HG02943 (cell line): ENCODE results near the gene TTLL1.
A peak's percentile ranks its signal among the peaks of the same experiment; 100 is the strongest.

Experiments used
- ATAC-seq: cut with Tn5 transposase; IDR thresholded peaks from one replicate; pipeline ENCODE4 v1.9.1; 2021; ENCODE audit warnings: mild to moderate bottlenecking, low read depth, moderate library complexity; ENCODE audit not compliant: unreplicated experiment

TTLL1 gene

DNA sequence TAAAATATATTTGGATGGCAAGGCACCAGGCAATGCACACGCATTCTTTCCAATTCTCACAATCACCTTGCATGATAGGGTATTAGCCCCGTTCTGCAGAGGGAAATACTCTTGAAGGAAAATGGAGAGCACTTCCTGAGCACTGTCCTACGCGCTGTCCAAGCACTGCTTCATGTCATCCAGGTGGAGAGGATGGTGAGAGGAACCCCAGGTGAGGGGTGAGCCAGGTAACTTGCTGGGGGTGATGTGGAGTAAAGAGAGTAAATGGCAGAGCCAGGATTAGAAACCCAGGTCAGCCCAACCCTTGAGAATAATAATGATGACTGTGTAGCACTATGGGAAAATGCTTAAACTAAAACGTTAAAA lies 73.5 kb downstream of the TTLL1 start:
- no peak for ATAC-seq

DNA sequence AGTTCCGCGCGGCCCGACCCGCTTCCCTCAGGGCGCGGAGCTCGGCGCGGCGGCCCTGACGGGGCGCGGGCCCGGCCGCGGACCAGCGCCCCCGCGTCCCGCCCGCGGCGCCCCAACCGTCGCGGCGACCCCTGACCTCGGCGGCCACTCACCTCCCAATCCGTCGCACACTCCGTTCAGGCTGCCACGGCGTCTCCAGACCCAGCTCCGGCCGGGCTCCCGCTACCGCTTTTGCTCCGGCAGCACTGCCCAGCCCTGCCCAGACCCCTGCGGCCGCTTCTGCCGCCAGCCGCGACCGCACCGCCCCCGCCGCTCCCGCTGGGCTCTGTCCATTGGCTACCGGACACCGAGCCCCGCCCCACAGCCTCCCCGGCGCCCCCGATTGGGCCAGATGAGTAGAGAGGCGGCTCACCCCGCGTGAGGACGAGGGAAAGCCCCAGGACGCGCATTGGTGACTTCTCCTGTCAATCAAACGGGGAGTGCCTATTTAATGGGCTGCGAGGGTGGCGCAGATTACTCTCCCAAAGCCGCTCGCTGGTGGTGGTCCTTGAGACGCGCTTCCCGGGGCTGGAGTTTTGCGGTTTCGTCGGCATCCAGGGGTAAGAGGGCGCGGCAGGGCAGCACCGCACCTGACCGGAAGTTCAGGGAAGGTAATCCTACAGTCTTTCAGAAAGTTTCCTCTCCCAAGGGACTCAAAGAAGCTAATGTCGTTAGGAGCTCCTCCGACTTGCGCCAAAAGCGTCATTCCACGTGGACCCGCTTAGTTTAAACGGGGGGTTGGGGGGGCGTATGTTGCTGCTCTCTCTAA lies 74.1 kb downstream of the TTLL1 start, which contains the start of gene PACSIN2:
Gene PACSIN2, minus strand, starts transcription at position 281 of the 808 bp plus-strand sequence. CDS start 103,069 bp downstream, outside the sequence.
- peak; percentile 91 for ATAC-seq

DNA sequence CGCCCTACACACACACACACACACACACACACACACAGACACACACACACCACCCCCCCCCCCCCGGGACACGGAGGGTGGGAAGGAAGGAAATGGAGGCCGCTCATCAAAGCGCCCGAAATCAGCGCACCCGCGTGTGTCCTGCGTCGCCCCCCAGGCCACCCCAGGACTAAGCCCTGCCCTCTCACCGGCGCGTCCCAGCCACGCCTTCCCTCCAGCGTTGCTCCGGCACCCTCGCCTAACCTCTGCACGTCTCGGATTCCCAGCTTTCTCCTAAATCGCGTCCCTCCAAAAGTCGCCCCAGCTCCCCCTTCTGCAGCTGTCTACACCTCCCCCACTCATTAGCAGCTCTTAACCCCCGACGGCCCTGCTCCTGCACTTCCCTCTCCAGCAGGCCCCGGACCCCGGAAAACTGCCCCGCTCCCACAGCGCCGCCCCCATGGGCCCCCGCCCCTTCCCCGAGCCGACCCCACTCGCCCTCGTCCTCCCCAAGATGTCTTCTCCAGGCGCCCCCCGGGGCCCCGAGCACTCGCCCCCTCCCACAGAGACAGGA lies 74.8 kb downstream of the TTLL1 start:
- peak; percentile 13 for ATAC-seq

DNA sequence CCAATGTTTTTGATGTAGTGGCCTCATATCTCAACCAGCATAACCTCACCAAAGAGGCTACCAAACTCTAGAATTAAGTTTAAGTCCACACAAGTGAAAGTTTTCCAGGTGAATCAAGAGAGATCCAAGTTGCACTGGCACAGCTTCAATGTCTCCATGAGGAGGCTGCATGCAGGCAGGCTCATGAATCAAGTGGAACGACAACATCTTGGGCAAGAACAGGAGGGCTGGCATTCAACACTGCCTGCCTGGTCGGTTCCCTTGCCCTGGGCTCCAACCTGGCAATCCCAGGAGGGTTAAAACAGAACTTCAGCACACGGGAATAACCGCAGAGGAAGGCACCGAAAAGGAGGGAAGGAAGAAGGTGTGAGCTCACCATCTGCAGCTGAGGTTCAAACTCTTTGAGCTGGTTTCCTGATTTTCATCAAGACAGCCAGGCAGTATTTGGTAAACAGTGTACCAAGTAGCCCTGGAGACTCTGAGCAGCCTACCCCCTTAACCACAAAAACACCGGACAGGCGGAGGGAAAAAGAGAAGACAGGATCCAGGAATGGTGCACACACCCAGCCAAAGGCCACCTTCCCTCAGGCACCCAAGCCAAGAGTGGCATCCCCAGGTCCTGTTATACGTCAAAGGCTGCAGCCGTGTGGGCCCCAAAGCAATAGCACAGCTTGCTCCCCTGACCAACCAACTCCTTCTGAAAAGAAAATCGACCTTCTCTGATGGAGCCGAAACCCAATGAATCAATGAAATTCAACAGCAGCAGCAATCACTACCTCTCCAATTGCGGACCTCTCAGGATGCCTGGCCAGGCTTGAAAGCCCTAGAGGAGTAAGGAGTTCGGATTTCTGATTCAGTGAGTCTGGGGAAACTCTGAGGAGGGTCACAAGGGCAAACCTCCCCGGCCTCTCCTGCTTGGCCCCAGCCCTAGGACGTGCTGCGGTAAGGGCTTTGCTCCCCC lies 75.6 kb downstream of the TTLL1 start:
- no peak for ATAC-seq

DNA sequence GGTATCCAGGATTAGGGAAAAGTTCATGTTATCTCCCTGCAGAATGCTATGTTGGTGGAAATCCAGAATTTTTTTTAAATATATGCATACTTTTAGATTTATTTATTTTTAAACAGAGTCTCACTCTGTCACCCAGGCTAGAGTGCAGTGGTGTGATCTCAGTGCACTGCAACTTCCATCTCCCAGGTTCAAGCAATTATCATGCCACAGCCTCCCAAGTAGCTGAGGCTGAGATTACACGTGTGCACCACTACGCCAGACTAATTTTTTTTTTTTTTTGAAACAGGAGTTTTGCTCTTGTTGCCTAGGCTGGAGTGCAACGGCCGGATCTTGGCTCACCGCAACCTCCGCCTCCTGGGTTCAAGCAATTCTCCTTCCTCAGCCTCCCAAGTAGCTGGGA lies 76.8 kb downstream of the TTLL1 start:
- ATAC-seq: no peak

DNA sequence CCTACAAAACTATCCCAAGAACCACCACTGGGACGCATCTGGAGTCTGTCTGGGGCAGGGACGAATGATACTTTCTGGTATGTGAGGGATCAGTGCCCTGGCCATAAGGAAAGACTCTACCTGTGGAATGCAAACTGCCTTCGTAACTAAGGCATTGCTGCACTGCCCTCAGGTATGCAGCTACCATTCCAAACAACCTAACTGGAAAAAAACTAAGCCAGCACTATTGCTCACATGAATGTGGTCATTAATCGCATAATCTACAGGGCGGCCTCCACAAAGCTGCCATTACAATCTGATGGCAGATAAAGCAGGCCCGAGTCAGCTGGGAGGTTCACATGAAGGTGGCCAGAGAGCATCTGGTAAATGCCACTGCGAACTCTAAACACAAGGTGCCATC lies 78.1 kb downstream of the TTLL1 start:
- ATAC-seq: no peak

DNA sequence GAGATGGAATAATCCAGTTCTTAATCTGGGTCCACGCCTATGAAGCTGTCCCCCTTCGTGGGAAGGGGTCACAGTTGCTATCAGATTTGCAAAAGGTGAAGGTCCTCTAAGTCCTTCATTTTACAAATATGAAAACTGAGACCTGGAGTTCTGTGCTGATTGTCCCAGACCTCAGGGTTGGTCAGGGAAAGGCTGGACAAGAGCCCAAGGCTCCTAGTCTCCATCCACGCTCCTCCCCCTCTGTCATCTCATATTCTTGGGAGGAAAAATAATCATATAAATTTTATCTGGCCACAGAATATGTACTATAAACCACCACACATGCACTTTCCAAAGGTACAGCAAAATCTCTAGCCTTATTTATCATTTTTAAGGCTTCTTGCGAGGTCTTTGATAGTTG lies 79.7 kb downstream of the TTLL1 start:
- no peak for ATAC-seq

DNA sequence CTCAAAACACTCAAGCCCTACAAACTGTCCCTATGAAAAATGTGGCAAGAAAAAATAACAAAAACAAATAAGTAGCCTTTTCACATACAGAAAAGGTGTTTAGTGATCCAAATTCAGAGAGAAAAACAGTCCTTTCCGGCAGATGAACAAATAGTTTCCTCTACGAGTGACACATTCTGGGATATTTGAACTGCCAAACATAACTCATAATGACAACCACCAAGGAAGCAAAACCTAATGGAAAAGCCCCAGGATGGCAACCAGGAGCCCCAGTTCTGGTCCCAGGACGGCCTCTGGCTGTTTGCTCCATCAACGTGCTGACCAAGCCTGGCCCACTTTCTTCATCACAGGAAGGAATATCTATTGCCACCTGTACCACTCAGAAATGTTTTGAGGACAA lies 80.3 kb downstream of the TTLL1 start:
- no peak for ATAC-seq

DNA sequence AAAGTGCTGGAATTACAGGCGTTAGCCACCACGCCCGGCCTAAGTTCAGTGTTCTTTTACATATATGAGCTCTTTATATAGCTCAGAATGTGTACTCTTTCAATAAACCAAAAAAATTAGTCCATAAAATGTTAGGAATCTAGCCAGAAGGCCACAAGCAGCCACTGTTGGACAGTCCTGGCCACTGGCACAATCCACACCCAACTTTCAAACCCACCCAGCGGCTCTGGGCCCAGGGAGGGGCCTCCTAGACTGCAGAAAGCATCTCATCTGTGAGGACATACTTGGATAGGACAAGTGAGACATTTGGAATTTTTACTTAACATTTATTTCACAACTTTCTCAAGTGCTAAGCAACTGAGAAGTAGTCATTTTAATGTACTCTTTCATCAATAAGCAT lies 80.7 kb downstream of the TTLL1 start:
- ATAC-seq: no peak

DNA sequence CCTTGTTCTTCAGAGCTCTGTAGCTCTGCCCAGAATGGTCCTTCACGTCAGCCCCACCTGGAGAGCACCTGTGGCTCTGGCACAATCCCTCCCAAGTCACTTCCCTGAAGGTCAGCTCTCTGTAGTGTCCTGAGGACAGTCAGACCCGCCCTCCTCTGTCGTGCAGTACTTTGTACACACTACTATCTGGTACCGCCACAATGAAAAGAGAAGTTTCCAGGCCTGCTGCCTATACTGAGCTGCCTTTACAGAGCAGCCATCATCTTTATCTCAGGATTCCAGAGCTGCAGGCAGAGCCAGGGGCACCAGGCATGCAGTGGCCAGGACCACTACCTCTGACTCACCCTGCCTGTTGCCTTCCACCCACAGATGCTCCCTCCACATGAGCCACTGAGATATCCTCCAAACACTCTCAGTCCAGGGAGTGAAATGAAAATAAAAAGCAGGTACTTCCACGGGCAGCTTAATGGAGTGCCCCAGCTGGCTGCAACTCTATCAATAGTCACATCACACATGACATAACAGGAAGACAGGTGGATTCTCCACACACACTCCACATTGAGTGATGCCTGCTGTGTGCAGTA lies 81.6 kb downstream of the TTLL1 start:
- ATAC-seq: no peak

DNA sequence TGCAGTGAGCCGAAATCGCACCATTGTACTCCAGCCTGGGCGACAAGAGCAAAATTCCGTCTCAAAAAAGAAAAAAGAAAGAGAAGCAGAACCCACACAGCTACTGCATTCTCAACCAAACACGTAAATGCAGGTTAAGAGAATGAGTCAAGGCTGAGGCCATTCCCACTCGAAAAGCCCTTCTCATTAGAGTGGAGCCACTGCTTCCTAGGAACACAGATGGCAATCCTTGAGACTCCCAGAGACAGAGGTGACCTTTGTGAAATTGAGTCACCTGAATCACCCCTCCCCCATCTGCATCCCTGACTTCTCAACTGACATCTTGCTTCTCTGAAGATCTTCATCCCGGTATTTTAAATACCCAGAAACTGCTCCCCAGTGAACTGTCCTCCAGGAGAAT lies 82.4 kb downstream of the TTLL1 start:
- ATAC-seq: no peak

DNA sequence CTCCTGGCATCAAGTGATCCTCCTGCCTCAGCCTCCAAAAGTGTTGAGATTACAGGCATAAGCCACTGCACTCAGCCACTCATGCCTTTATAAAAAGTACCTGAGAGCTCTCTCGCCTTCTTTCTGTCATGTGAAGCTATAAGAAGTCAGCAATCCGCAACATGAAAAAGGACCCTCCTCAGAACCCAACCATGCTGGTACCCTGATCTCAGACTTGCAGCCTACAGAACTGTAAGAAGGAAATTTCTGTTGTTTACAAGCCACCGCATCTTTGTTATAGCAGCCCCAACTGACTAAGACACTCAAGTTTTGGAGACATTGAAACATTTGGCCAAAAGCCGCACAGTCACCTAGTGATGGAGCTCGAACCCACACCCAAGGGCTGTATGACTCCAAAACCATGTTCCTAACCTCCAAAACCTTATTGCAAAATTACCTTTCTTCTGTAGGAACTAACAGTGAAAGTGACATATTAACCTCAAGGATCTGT lies 83.1 kb downstream of the TTLL1 start:
- ATAC-seq: no peak

DNA sequence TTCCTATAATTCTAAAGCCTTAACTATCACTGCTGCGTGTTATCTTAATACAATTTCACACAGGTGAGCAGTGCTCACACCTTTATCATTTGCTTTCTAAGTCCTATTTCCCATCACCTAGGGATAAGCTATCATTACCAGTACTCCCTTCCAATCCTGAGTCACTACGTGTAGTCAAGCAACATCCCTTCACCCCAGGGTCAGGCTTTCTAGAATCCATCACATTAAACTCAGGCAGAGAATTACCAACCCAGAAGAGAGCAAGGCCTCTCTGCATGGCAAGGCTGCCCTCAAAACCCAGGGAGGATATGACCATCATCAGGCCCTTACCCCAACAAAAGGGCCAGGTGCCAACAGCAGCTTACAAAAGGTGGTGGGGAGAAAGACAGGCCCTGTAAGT lies 84.1 kb downstream of the TTLL1 start:
- ATAC-seq: no peak

DNA sequence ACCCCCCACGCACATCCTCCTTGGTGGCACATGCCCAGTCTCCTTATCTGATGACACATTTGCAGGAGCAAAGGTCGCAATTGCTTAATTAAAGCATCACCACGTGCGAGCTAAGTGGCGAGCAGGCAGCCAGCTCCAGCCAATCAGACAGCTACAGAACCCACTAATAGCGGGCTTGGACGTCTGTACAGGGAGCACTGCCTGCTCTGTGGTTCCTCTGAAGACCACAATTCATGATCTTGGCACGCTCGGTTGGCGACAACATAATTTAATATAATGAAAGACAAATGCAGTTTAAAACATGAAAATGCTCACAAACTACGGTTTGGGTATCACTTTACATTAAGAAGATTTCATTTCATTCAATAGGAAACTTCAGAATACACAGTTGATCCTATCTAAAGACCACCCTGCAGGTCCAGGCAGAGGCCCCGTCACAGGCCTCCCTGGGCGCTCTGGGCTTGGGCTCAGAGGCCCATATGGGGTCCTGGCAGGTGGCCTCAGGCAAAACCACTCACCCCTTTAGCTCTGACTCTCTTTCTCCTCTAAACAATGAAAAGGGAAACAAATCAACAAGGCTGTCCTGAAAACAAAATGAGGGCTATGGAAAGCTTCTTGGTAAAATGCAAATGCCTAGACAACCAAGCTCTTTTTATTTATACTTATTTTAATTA lies 84.7 kb downstream of the TTLL1 start:
- ATAC-seq: no peak

DNA sequence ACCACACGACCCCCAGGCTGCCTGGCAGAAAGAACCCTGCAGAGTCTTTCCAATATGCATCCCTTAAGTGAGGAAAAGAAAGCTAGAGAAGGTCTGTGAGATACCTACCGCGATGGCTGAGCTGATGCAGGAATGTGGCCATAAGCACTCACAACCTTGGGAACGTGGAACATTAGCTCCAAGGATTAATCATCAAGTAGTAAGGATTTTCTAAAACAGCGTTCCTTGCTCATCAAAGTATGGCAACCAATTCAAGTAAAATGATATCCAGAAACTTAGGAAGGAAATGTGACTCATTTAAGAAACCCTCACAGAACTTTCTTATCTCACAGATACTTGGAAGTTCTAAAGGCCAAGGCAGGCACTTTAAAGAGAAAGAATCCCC lies 87.0 kb downstream of the TTLL1 start:
- no peak for ATAC-seq

DNA sequence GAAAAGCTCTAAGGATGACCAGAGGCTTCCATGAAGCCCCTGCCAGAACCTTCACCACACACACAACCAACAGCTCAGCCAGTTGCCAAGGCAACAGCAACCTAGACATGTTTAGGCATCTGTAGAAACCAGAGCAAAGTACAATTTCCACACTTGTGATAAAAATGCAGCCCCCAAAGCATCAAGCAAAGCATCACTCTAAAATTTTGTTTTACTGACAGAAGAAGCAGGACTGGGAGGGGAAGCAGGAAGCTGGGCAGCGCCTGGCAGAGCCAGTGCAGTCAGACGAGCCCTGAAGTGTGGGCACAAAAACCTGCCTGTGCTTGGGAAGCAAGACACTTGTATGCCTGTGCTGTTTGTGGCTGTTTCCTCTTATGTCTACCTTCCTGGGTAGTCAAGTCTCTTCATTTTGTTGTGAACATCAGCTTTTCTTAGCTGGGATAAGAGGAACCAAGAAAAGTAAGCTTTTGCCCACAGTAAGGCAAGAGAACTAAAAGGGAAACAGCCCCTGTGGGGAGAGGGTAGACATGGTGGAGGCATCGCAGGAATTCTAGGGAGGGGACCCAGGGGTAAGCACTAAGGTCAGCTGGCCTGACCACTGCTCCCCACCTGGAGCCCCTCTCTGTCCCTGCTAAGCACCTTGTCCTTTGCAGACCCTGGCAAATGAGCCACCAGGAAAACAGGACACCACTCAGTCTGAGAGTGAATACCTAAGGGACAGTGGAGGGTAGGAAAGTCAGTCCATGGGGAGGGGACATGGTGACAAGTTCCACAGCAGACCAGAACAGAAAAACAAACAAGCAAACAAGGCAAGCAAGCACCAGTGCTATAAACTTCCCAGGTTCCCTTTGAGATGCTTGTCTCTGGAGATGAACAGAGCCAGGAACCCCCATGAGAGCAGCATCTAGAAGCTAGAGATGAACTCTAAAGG lies 87.7 kb downstream of the TTLL1 start:
- ATAC-seq: no peak

DNA sequence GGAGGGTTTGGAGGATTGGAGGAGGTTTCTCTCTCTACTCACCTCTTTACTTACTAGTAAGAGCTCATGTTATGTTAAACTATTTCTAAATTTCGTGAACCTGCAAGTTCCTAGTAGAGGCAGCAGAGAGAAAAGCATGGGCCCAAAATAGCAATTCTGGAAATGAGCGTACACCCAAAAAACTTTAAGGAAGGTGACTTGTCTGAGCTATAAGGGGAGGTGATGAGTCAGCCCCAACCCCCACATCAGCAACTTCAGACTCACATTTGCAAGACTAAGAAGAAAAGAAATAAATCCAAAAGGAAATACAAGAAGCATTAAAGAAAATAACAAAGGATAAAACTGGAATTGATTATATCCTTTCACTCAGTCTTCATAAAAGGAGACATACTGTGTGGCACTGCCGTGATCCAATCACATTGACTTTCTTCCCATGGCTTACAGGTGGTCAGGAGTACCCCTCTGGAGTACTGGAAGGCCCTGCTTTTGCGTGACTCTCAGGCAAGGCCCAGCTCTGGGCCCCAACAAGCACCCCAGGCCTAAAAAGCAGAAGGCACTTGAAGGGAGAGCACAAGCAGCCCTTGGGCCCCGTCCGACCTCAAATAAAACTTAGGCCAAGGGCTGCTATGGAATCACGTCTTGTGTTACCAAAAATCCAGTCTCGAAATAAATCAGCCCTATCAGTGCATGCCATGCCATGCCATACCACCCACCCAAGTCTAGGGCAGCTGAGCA lies 88.6 kb downstream of the TTLL1 start:
- no peak for ATAC-seq

DNA sequence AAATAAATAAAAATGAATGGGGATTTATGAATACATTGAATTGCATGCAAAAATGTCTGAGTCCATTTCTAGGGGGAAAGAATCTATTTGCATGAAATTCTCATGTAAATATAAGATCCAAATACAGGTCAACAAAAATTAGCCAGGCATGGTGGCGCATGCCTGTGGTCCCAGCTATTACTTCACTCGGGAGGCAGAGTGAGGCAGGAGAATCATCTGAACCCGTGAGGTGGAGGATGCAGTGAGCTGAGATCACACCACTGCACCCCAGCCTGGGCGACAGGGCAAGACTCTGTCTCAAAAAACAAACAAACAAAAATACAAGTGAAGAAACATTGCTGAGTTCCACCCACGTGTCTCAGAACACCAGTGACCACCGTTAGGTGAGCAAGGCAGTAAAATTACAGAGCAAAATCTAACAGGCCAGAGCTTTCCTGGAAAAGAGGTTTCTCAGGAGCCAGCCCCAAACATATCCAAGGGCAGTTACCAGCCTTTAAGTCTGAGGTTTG lies 91.6 kb downstream of the TTLL1 start:
- no peak for ATAC-seq
